A673 (cell line): ENCODE data around the gene IGF2R. TPM values are rescaled to one million over a fixed set of nuclear protein-coding genes. Genes with fewer than 3 reads are reported as not detected.

ENCODE experiments used
- BruUV-seq: library from RNA; stranded (reverse); fragments of 400-500 nt; replicated peaks from 2 replicates; lab custom pipeline; 2021; lab: Mats Ljungman, UMichigan
- CTCF ChIA-PET: fragments of 300-600 bp; sonication (Branson Sonifier 250); formaldehyde crosslinking; loops from one replicate; lab custom pipeline; 2022; ENCODE audit warnings: antibody characterized with exemption; lab: Charles Lee
- POLR2A ChIA-PET: fragments of 300-600 bp; sonication (Branson Sonifier 250); formaldehyde crosslinking; loops from one replicate; lab custom pipeline; 2022; ENCODE audit warnings: antibody characterized with exemption; ENCODE audit not compliant: low non-redundant PET; lab: Charles Lee
- DNase-seq: peaks from one replicate; pipeline ENCODE4 v3.0.0-alpha.2; 2015; ENCODE audit warnings: low spot score
- H3K27ac ChIP-seq: fragments of 200-600 bp; sonication (generic); 2 replicates; pipeline ENCODE4 v1.5.1; 2016; ENCODE audit warnings: mixed run types, low read depth, mild to moderate bottlenecking, mixed read lengths, antibody characterized with exemption, low read length; ENCODE audit not compliant: poor library complexity, severe bottlenecking
- H3K27me3 ChIP-seq: fragments of 200-600 bp; sonication (generic); replicated peaks from 2 replicates; pipeline ENCODE4 v1.6.1; 2017; ENCODE audit warnings: mixed run types, low read depth, mild to moderate bottlenecking, mixed read lengths, antibody characterized with exemption, low read length; ENCODE audit not compliant: insufficient read depth, poor library complexity
- H3K36me3 ChIP-seq: fragments of 200-600 bp; sonication (generic); 2 replicates; pipeline ENCODE4 v1.6.1; 2016; ENCODE audit warnings: mixed run types, mild to moderate bottlenecking, mixed read lengths, antibody characterized with exemption, low read length; ENCODE audit not compliant: insufficient read depth, poor library complexity, severe bottlenecking
- H3K4me1 ChIP-seq: fragments of 200-600 bp; sonication (generic); 2 replicates; pipeline ENCODE4 v1.6.1; 2017; ENCODE audit warnings: mixed run types, mild to moderate bottlenecking, mixed read lengths, antibody characterized with exemption, low read length; ENCODE audit not compliant: insufficient read depth, poor library complexity, severe bottlenecking
- H3K4me3 ChIP-seq: fragments of 200-600 bp; sonication (generic); 2 replicates; pipeline ENCODE4 v1.5.1; 2016; ENCODE audit warnings: low read depth, mixed run types, mild to moderate bottlenecking, mixed read lengths, low read length; ENCODE audit not compliant: poor library complexity, severe bottlenecking
- H3K9me3 ChIP-seq: fragments of 200-600 bp; sonication (generic); 2 replicates; pipeline ENCODE4 v1.6.1; 2016; ENCODE audit warnings: mixed run types, low read depth, mild to moderate bottlenecking, mixed read lengths, antibody characterized with exemption, low read length; ENCODE audit not compliant: poor library complexity, severe bottlenecking
- CTCF ChIP-seq: fragments of 300-800, 200-600 bp; sonication (generic); conservative IDR thresholded peaks from 2 replicates; pipeline ENCODE4 v1.5.1; 2017; ENCODE audit warnings: low read depth, mild to moderate bottlenecking, antibody characterized with exemption, low read length, moderate library complexity, mixed read lengths
- EZH2 ChIP-seq: fragments of 200-600 bp; sonication (generic); IDR thresholded peaks from 2 replicates; pipeline ENCODE4 v1.6.1; 2017; ENCODE audit warnings: borderline replicate concordance, low read depth, mild to moderate bottlenecking, mixed read lengths, antibody characterized with exemption, low read length; ENCODE audit not compliant: poor library complexity, severe bottlenecking
- intact Hi-C: fragments of 100-400 bp; cut with micrococcal nuclease; formaldehyde crosslinking; loops from one replicate; pipeline ENCODE4 v1.10.0; 2022; ENCODE audit not compliant: unreplicated experiment
- total RNA-seq: library from RNA; stranded (reverse); gene quantifications from 2 replicates; pipeline ENCODE4 v1.2.3, GENCODE V29; 2021

IGF2R gene
- total RNA-seq, 1 experiment from 2014 or later: 67.4 TPM

- Histone ChIP-seq H3K9me3 (no peaks in the 10 kb centered on the region), H3K36me3 (no peaks in the 10 kb centered on the region), H3K27me3 (no peaks in the 10 kb centered on the region), H3K27ac (peak overlapping the region; percentile 84), H3K4me1 (peaks cover 43% of the 10 kb centered on the region), H3K4me3 (peak overlapping the region; percentile 95)
- no peak for DNase-seq
- ChIA-PET POLR2A (no interaction called here), CTCF (no interaction called here)
- intact Hi-C loops: no loop called here
- TF ChIP-seq EZH2 (no peak), CTCF (no peak)
- no TSS peak for BruUV-seq
Measured at GRCh38 chr6:159969204-159969912, 476 bp downstream of the IGF2R start.

- peak; percentile 44 for DNase-seq
- ChIA-PET POLR2A (no interaction called here), CTCF (no interaction called here)
- TF ChIP-seq CTCF (no peak), EZH2 (no peak)
- intact Hi-C loops: no loop called here
- Histone ChIP-seq H3K4me1 (peaks cover 44% of the 10 kb centered on the region), H3K9me3 (no peaks in the 10 kb centered on the region), H3K36me3 (no peaks in the 10 kb centered on the region), H3K4me3 (peak overlapping the region; percentile 95), H3K27me3 (no peaks in the 10 kb centered on the region), H3K27ac (peak overlapping the region; percentile 84)
- BruUV-seq: no TSS peak
Measured at GRCh38 chr6:159969921-159970320, 1.0 kb downstream of the IGF2R start.

GRCh38 chr6:159970659-159971063 is 1.8 kb downstream of the IGF2R start:
- Histone ChIP-seq H3K27me3 (no peaks in the 10 kb centered on the region), H3K4me1 (peaks cover 44% of the 10 kb centered on the region), H3K9me3 (no peaks in the 10 kb centered on the region), H3K4me3 (peak overlapping the region; percentile 95), H3K27ac (no peak overlapping the region), H3K36me3 (no peaks in the 10 kb centered on the region)
- POLR2A ChIA-PET: no interaction called here
- CTCF ChIA-PET: no interaction called here
- intact Hi-C loops: no loop called here
- no peak for TF ChIP-seq EZH2
- TF ChIP-seq CTCF: no peak
- no peak for DNase-seq
- BruUV-seq: no TSS peak
